GM21515 (cell line): ENCODE measurements around the gene NEIL1.
"Not testable (repeated sequence)": the region's sequence is repeated elsewhere in the genome, so short reads cannot be mapped to it uniquely, and the experiment has no call there.

ENCODE experiments used
- ATAC-seq: cut with Tn5 transposase; IDR thresholded peaks from one replicate; pipeline ENCODE4 v1.9.1; 2021; ENCODE audit not compliant: unreplicated experiment

Gene NEIL1

DNA sequence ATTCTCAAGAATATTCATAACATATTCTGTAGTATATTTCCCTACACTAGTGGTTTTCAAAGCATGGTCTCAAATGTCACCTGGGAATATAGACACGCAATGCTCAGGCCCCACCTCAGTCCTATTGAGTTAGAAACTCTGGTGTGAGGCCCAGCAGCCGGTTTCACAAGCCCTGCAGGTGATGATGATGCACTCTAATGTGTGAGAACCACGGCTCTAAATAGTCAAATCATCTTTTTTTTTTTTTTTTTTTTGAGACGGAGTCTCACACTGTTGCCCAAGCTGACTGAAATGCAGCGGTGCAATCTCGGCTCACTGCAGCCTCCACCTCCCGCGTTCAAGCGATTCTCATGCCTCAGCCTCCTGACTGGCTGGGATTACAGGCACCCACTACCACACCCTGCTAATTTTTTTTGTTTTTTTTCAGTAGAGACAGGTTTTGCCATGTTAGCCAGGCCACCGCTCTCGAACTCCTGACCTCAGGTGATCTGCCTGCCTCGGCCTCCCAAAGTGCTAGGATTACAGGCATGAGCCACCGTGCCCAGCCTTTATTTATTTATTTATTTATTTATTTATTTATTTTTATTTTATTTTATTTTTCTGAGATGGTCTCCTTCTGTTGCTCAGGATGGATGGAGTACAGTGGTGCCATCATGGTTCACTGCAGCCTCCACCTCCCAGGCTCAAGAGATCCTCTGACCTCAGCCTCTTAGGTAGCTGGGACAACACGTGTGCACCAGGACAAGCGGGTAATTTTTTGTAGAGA, 13.0 kb upstream of the NEIL1 start:
- ATAC-seq, result not testable (repeated sequence)

DNA sequence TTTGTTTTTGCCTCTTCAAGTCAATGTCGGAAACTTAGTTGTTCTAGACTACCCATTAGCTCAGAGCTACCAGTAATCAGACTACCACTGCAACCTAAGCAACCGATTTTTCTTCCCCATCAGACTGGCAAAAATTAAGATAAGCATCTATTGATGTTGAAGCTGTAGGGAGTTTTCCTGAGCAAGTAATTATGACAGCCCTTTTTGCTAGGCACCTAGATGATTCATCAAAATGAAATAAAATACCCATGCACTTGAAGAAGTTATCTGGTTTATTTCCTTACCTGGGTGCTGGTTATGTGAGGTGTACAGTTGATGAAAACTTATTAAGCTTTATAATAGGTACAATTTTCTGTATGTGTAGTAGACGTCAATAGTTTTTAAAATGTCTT, 11.5 kb upstream of the NEIL1 start:
- no peak for ATAC-seq

- peak; percentile 70 for ATAC-seq
Observed at GRCh38 chr15:75335705-75336355, 11.0 kb upstream of the NEIL1 start, which contains the start of gene COMMD4. COMMD4 (plus strand) TSS chr15:75336063; CDS start chr15:75336090, 27 bp downstream.

- no peak for ATAC-seq
Observed at GRCh38 chr15:75338661-75339240, 8.1 kb upstream of the NEIL1 start.

GRCh38 chr15:75339531-75340240, 7.2 kb upstream of the NEIL1 start:
- ATAC-seq, result no peak

- no peak for ATAC-seq
Observed at GRCh38 chr15:75342221-75342620, 4.6 kb upstream of the NEIL1 start.

DNA sequence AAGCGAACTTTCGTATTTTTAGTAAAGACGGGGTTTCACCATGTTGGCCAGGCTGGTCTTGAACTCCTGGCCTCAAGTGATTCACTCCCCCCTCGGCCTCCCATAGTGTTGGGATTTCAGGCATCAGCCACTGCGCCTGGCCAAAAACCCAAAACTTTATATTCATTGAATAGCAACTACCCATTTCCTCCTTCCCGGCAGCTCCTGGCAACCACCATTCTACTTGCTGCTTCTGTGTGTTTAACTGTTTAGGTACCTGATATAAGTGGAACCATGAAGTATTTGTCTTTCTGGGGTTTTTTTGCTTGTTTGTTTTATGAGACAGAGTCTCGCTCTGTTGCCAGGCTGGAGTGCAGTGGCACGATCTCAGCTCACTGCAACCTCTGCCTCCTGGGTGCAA, 2.9 kb upstream of the NEIL1 start:
- ATAC-seq, result not testable (repeated sequence)

DNA sequence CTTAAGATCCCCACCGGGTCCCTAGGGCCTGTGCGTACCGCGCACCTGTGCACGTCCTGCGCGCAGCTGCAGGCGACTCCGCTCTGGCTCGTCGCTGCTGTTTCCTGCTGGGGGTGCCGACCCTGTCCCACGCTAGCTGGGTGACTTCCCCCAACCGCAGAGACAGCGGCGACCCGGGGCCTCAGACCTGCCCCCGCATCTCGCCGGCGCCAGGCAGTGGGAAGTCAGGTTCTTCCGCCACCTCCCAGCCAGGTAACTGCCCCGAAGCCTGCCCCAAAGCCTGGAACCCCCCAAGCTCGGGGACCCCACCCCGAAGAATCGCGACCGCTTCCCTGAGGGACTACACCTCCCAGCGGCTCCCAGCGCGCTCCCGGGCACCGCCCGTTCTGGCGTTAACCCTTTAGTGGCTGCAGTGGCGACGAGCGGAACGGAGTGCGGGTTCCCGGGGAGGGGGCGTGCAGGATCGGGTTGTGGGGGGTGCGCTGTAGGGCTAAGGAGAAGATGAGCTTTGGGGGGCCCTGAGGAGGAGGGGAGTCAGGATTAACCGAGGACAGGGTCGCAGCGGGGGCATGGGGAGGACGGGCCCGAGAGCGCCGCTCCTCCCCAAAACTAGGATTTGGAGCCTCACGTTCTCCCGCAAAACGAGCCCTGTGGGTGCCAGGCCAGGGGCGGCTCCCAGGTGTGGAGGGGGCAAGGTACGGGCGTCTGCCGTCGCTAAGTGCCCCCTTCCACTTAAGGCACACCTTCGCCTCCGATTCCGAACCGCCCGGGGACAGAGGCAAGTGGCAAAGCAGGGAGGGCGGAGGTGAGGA, 589 bp downstream of the NEIL1 start:
- peak; percentile 52 for ATAC-seq

DNA sequence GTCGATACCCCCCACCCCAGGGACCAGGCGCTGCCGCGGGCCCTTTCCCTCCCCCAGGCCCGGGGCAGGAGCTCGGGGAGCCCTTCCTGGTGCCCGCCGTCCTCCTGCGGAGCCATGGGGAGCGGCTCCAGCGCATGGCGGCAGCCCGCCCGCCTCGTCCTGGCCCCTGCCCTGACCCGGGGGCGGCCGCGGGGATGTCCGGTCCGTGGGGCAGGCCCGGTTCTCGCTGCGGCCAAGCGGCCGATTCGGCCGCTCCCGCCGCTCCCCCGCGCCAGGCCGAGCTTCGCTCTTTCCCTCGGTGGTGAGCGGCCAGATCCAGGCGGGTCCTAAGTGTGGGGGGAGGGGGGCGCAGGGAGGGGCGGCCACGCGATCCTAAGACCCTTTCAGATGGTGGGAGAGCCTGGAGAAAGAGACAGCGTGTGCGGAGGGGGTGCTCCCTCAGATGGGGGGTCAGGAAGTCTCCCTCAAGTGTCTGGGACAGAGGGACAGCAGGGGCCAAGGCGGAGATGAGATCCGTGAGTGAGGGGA, 1.3 kb downstream of the NEIL1 start:
- ATAC-seq, result no peak

- ATAC-seq, result no peak
Observed at GRCh38 chr15:75348562-75349350, 1.9 kb downstream of the NEIL1 start.

DNA sequence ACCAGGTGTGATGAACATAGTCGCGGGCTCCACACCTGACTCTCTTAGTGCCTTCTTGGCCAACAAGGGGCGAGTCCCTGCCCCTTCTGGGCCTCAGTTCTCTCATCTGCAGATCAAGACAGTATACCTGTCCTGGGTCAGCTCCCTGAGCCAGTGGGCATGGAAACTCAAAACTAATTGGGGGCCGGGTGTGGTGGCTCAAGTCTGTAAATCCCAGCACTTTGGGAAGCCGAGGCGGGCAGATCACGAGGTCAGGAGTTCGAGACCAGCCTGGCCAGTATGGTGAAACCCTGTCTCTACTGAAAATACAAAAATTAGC, 2.5 kb downstream of the NEIL1 start:
- not testable (repeated sequence) for ATAC-seq

DNA sequence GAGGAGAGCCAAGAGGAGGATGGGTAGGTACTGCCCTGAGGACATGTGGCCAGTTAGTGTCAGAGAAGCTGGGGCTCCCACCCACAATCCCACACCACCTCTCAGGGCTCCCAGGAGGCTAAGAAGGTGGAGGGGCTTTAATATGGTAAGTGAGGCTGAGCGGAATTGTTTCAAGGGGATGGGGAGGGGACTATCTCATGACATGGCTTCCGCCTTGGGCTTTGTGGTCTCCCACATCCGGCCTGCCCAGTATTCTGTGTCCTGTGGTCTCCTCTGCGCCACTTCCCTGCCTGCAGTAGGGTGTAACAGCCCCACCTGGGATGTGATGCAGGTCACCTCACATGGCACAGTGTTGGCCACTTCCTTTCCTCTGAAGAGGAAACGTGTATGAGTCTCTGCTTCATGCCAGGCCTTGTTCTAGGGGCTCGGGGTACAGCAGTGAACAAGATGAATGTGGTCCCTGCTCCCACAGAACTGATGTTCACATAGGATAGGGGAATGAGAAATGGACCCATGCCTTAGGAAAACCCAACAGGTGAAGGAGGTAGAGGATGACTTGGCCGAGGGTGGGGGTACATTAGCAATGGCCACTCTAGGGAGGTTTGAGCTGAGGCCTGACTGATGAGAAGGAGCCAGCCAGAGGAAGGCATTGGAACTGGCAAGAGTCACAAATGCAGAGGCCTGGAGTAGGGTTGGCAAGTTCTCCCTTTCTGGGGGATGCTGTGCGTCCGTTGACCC, 3.2 kb downstream of the NEIL1 start:
- no peak for ATAC-seq

- no peak for ATAC-seq
Observed at GRCh38 chr15:75350601-75351361, 3.9 kb downstream of the NEIL1 start.

DNA sequence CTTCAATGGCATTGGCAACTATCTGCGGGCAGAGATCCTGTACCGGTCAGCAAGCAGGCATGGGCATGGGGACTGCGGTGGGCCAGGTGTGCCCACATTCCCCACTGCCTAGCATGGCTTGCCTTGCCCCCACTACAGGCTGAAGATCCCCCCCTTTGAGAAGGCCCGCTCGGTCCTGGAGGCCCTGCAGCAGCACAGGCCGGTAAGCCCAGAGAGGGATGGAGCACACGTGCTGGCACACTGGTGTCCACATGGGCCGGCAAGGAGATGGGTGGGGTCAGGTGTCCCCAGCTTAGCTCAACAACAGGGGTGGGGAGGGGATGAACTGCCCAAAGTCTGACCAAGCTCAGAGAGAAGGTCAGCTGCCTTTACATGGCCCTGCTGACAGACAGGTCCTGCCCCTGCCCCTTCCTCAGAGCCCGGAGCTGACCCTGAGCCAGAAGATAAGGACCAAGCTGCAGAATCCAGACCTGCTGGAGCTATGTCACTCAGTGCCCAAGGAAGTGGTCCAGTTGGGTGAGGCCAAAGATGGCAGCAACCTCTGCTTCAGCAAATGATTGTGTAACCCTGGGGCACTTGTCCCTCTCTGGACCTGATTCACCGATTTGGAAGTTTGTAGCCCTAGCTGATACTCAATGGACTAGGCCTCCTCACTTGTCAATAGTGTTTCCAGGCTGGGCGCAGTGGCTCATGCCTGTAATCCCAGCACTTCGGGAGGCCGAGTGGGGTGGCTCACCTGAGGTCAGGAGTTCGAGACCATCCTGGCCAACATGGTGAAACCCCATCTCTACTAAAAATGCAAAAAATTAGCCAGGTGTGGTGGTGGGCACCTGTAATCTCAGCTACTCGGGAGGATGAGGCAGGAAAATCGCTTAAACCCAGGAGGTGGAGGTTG, 5.6 kb downstream of the NEIL1 start:
- no peak for ATAC-seq

- ATAC-seq, result no peak
Observed at GRCh38 chr15:75353604-75354003, 6.8 kb downstream of the NEIL1 start.

GRCh38 chr15:75354454-75354853, 7.6 kb downstream of the NEIL1 start:
- ATAC-seq, result no peak

DNA sequence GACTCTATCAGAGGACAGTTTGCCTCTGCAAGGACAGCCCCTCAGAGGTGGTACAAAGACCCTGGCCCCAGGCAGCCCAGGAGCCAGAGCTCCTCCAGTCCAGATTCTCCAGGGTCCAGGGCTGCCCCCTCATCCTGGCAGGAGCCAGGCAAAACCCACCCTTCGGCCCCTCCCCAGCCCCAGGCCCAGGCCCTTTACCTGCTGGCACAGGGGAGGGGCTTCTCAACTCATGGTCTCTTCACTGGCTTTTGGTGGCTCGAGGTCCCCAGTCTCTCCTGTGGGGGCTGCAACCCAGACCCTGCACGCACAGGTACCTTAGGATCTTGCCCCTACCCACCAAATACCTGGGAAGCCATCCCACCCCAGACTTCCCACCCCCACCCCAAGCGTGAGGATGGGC, 8.5 kb downstream of the NEIL1 start:
- ATAC-seq, result no peak
